Measurements from ENCODE around the gene MPL.
A peak's percentile ranks its signal among the peaks of the same experiment; 100 is the strongest.

The MPL gene

GRCh38 chr1:43337588-43337987 lies at the start of gene MPL:
MPL (plus strand) TSS chr1:43337818; CDS start chr1:43337849, 31 bp downstream.
- Histone ChIP-seq H3K27me3 (ENCODE audit: insufficient read depth, low read depth, severe bottlenecking) (no peaks in the 10 kb centered on the region), H3K27ac (no peak within 1 kb of the TSS), H3K9me3 (ENCODE audit: severe bottlenecking) (no peaks in the 10 kb centered on the region), H3K4me3 (ENCODE audit: low read depth, low read length) (no peak within 1 kb of the TSS), H3K36me3 (no peaks in the 10 kb centered on the region)
- DNase-seq = no peak
- TF ChIP-seq CTCF (IDR thresholded peaks at IDR 0.05; ENCODE audit: low read depth, low read length) = no peak

DNA sequence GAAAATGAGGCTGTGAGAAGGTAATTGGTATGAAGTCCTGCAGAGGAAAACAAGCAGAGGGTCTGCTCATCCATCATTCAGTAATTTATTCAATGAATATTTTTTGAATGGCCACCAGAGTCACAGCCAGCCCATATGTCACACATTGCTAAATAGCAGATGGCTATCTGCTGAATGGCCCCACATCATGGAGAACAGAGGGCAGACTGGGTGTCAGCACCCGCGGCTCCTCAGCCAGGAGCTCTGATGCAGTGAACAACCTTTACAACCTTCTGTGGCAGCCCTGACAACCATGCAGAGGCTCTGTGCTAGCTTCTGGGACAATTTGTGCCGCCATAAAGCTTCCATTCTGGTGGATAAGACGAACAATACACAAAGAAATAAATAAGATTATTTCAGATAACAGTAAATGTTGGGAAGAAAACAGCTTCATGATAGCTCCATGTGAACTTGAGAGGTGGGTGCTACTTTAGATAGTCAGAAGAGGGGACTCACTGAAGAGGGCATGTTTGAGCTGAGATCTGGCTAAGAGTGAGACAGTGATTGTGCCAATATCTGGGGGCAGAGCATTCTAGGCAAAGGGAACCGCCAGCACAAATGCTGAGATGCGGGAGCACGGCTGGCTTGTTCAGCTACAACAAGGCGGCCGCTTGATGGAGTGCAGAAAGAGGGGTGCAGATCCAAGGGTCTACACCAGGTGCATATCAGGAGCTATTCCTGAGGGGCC lies 49.4 kb upstream of the MPL start:
- no peaks in the 10 kb centered on the region for H3K9me3 ChIP-seq (ENCODE audit: severe bottlenecking)
- H3K36me3 ChIP-seq = no peaks in the 10 kb centered on the region
- no peaks in the 10 kb centered on the region for H3K27me3 ChIP-seq (ENCODE audit: insufficient read depth, low read depth, severe bottlenecking)
- no peak overlapping the region for H3K4me3 ChIP-seq (ENCODE audit: low read depth, low read length)
- no peak for DNase-seq
- no peak for TF ChIP-seq CTCF (IDR thresholded peaks at IDR 0.05; ENCODE audit: low read depth, low read length)
- no peak overlapping the region for H3K27ac ChIP-seq

DNA sequence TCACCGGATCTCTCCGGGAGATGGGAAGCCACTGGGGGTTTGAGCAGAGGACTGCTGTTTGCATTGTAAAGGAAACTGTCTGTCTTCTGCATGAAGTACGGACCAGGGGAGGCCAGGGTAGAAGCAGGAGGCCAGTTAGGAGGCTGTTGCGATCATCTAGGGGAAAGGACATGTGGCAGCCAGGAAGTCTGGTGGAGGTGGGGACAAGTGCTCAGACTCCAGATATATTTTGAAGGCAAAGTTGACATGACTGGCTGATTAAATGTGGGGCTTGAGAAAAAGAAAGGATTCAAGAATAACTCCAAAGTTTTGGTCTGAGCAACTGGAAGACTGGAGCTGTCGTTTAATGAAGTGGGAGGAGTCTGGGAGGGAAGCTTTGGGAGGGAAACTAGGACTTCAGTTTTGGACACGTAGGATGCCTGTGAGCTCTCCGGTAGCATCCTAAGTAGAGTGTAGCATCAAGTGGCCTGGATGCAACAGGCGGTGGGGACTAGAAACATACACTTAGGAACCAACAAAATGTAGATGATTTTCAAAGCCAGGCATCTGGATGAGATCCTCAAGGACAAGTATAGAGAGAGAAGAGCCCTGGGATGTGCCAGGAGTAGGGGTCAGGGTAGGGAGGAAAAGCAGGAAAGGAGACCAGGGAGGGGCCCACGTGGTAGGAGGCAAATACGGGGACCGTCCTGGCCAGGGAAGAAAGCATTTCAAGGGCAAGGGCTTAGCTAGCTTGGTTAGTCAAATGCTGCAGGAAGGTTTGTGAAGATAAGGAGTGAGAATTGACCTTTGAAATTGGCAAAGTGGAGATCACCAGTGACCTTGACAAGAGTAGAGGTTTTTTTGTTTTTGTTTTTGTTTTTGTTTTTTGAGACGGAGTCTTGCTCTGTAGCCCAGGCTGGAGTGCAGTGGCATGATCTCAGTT lies 48.6 kb upstream of the MPL start:
- no peak overlapping the region for H3K4me3 ChIP-seq (ENCODE audit: low read depth, low read length)
- TF ChIP-seq CTCF (IDR thresholded peaks at IDR 0.05; ENCODE audit: low read depth, low read length) = no peak
- DNase-seq = no peak
- no peak overlapping the region for H3K27ac ChIP-seq
- H3K9me3 ChIP-seq (ENCODE audit: severe bottlenecking) = no peaks in the 10 kb centered on the region
- H3K27me3 ChIP-seq (ENCODE audit: insufficient read depth, low read depth, severe bottlenecking) = no peaks in the 10 kb centered on the region
- no peaks in the 10 kb centered on the region for H3K36me3 ChIP-seq

GRCh38 chr1:43292216-43292615 lies 45.4 kb upstream of the MPL start:
- peak; percentile 61 for DNase-seq
- no peaks in the 10 kb centered on the region for H3K36me3 ChIP-seq
- no peak overlapping the region for H3K27ac ChIP-seq
- TF ChIP-seq CTCF (IDR thresholded peaks at IDR 0.05; ENCODE audit: low read depth, low read length) = no peak
- no peak overlapping the region for H3K4me3 ChIP-seq (ENCODE audit: low read depth, low read length)
- H3K9me3 ChIP-seq (ENCODE audit: severe bottlenecking) = no peaks in the 10 kb centered on the region
- no peaks in the 10 kb centered on the region for H3K27me3 ChIP-seq (ENCODE audit: insufficient read depth, low read depth, severe bottlenecking)

DNA sequence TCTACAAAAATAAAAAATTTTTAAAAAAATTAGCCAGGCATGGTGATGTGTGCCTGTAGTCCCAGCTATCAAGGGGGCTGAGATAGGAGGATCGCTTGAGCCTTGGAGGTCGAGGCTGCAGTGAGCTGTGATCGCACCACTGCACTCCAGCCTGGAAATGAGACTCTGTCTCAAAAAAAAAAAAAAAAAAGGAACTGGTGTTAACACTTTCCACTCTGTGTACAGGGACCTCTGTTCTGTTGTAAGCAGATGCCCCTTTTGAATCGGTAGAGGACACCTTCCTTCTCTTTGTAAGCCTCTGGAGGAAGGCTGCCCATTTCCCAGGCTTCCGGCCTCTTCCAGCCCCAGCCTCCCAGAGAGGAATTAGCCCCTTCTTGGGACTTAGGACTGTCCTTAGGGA lies 44.9 kb upstream of the MPL start:
- H3K27ac ChIP-seq = no peak overlapping the region
- DNase-seq = no peak
- no peaks in the 10 kb centered on the region for H3K27me3 ChIP-seq (ENCODE audit: insufficient read depth, low read depth, severe bottlenecking)
- H3K36me3 ChIP-seq = no peaks in the 10 kb centered on the region
- no peak overlapping the region for H3K4me3 ChIP-seq (ENCODE audit: low read depth, low read length)
- TF ChIP-seq CTCF (IDR thresholded peaks at IDR 0.05; ENCODE audit: low read depth, low read length) = no peak
- H3K9me3 ChIP-seq (ENCODE audit: severe bottlenecking) = no peaks in the 10 kb centered on the region

All from WERI-Rb-1 (cell line).